ENCODE measurements around the gene RNF135. TPM values are rescaled to one million over a fixed set of nuclear protein-coding genes. Genes with fewer than 3 reads are reported as not detected.

Gene RNF135
- total RNA-seq, 4 donors from 2014 or later, result 29.0 to 35.9 (median 32.8) TPM

- 91% methylated on average over 5 of the region's 5 CpGs for WGBS
- TF ChIP-seq CTCF (IDR thresholded peaks at IDR 0.05), result no peak
- TF ChIP-seq POLR2A (IDR thresholded peaks at IDR 0.05), result no peak
- no peak for TF ChIP-seq POLR2AphosphoS5 (IDR thresholded peaks at IDR 0.05)
- no peak for TF ChIP-seq EP300 (IDR thresholded peaks at IDR 0.05)
- Histone ChIP-seq H3K4me1 (no peaks in the 10 kb centered on the region), H3K27me3 (no peaks in the 10 kb centered on the region), H3K36me3 (peaks cover 73% of the 10 kb centered on the region), H3K27ac (no peak overlapping the region), H3K9me3 (no peaks in the 10 kb centered on the region), H3K4me3 (no peak overlapping the region)
- DNase-seq (ENCODE audit: low spot score in 2 of 2), result no peak
Observed at GRCh38 chr17:30997842-30998241, 27.0 kb downstream of the RNF135 start.

- H3K27me3 ChIP-seq, result no peaks in the 10 kb centered on the region
- H3K9me3 ChIP-seq, result no peaks in the 10 kb centered on the region
- no peak overlapping the region for H3K27ac ChIP-seq
- H3K4me1 ChIP-seq, result no peaks in the 10 kb centered on the region
- TF ChIP-seq POLR2A (IDR thresholded peaks at IDR 0.05) (no peak), POLR2AphosphoS5 (IDR thresholded peaks at IDR 0.05) (no peak), CTCF (IDR thresholded peaks at IDR 0.05) (no peak)
- WGBS, result 87% methylated on average over 7 of the region's 7 CpGs
- peaks cover 60% of the 10 kb centered on the region for H3K36me3 ChIP-seq
- H3K4me3 ChIP-seq, result no peak overlapping the region
- DNase-seq (ENCODE audit: low spot score in 2 of 2), result no peak
Observed at GRCh38 chr17:31002047-31002446, 31.2 kb downstream of the RNF135 start.

GRCh38 chr17:31003225-31003866 is 32.5 kb downstream of the RNF135 start:
- no peak for DNase-seq (ENCODE audit: low spot score in 2 of 2)
- Histone ChIP-seq H3K4me3 (no peak overlapping the region), H3K27me3 (no peaks in the 10 kb centered on the region), H3K4me1 (peaks cover 7% of the 10 kb centered on the region), H3K9me3 (no peaks in the 10 kb centered on the region), H3K36me3 (peaks cover 47% of the 10 kb centered on the region), H3K27ac (no peak overlapping the region)
- TF ChIP-seq POLR2AphosphoS5 (IDR thresholded peaks at IDR 0.05) (no peak), CTCF (IDR thresholded peaks at IDR 0.05) (no peak), EP300 (IDR thresholded peaks at IDR 0.05) (no peak), POLR2A (IDR thresholded peaks at IDR 0.05) (no peak)
- 96% methylated on average over 5 of the region's 5 CpGs for WGBS

- no peaks in the 10 kb centered on the region for H3K27me3 ChIP-seq
- no peak overlapping the region for H3K4me3 ChIP-seq
- no peaks in the 10 kb centered on the region for H3K9me3 ChIP-seq
- TF ChIP-seq POLR2AphosphoS5 (IDR thresholded peaks at IDR 0.05) (no peak), CTCF (IDR thresholded peaks at IDR 0.05) (no peak), EP300 (IDR thresholded peaks at IDR 0.05) (no peak), POLR2A (IDR thresholded peaks at IDR 0.05) (no peak)
- peaks cover 11% of the 10 kb centered on the region for H3K4me1 ChIP-seq
- 97% methylated on average over 2 of the region's 2 CpGs for WGBS
- peaks cover 38% of the 10 kb centered on the region for H3K36me3 ChIP-seq
- no peak overlapping the region for H3K27ac ChIP-seq
- DNase-seq (ENCODE audit: low spot score in 2 of 2), result no peak
Observed at GRCh38 chr17:31004160-31004559, 33.3 kb downstream of the RNF135 start.

GRCh38 chr17:31007695-31008373 is 37.0 kb downstream of the RNF135 start:
- H3K27ac ChIP-seq, result peak overlapping the region; percentile 90
- no peak for DNase-seq (ENCODE audit: low spot score in 2 of 2)
- H3K4me1 ChIP-seq, result peaks cover 14% of the 10 kb centered on the region
- H3K27me3 ChIP-seq, result no peaks in the 10 kb centered on the region
- 62% methylated on average over 9 of the region's 9 CpGs for WGBS
- peak overlapping the region; percentile 84 for H3K4me3 ChIP-seq
- H3K9me3 ChIP-seq, result no peaks in the 10 kb centered on the region
- peaks cover 11% of the 10 kb centered on the region for H3K36me3 ChIP-seq
- TF ChIP-seq CTCF (IDR thresholded peaks at IDR 0.05) (no peak), EP300 (IDR thresholded peaks at IDR 0.05) (no peak), POLR2A (IDR thresholded peaks at IDR 0.05) (no peak), POLR2AphosphoS5 (IDR thresholded peaks at IDR 0.05) (no peak)
